Transverse colon (tissue), 3 donors: ENCODE results near the gene C2orf42.
"Not testable (repeated sequence)": the region's sequence is repeated elsewhere in the genome, so short reads cannot be mapped to it uniquely, and the experiment has no call there.

Experiments used
- CTCF ChIP-seq, 5 experiments: fragments of 200-600 bp in 3 of 5; fragments of 450-650 bp in 2 of 5; sonication (generic) in 3 of 5; IDR thresholded peaks; 1 replicate in 2 of 5; 2 replicates in 3 of 5; pipeline ENCODE4 v1.5.1; 2016 to 2017; ENCODE audit warnings: antibody characterized with exemption in 5 of 5, inconsistent platforms in 3 of 5, mild to moderate bottlenecking in 2 of 5, moderate library complexity in 1 of 5
- EP300 ChIP-seq: sonication (generic); formaldehyde crosslinking; IDR thresholded peaks from one replicate; pipeline ENCODE4 v1.6.1; 2017; ENCODE audit warnings: antibody characterized with exemption, low read depth
- POLR2A ChIP-seq: fragments of 450-650 bp; IDR thresholded peaks from one replicate; pipeline ENCODE4 v1.6.1; 2016; ENCODE audit warnings: antibody characterized with exemption, mild to moderate bottlenecking, moderate library complexity

- TF ChIP-seq CTCF (IDR thresholded peaks at IDR 0.05); POLR2A; EP300: not testable (repeated sequence)
Measured at GRCh38 chr2:70102323-70102905, 88.4 kb downstream of the C2orf42 start.
